ENCODE results near the gene MGAT4A.
"Not testable (repeated sequence)": the region's sequence is repeated elsewhere in the genome, so short reads cannot be mapped to it uniquely, and the experiment has no call there.

MGAT4A gene

GRCh38 chr2:98728088-98728718 lies 2.7 kb downstream of the MGAT4A start:
- not testable (repeated sequence) for DNase-seq

- no peak for DNase-seq
Observed at GRCh38 chr2:98727369-98728087, 3.4 kb downstream of the MGAT4A start.

GRCh38 chr2:98726735-98727368 lies 4.1 kb downstream of the MGAT4A start:
- no peak for DNase-seq

GRCh38 chr2:98726205-98726604 lies 4.7 kb downstream of the MGAT4A start:
- no peak for DNase-seq

GRCh38 chr2:98720286-98720685 lies 10.6 kb downstream of the MGAT4A start:
- DNase-seq, result no peak

GRCh38 chr2:98717621-98718020 lies 13.3 kb downstream of the MGAT4A start:
- no peak for DNase-seq

- no peak for DNase-seq
Observed at GRCh38 chr2:98716786-98717185, 14.1 kb downstream of the MGAT4A start.

GRCh38 chr2:98715812-98716451 lies 15.0 kb downstream of the MGAT4A start:
- DNase-seq, result no peak

GRCh38 chr2:98713332-98714015 lies 17.5 kb downstream of the MGAT4A start:
- no peak for DNase-seq

GRCh38 chr2:98712145-98712544 lies 18.8 kb downstream of the MGAT4A start:
- no peak for DNase-seq

- DNase-seq, result no peak
Observed at GRCh38 chr2:98711506-98711905, 19.4 kb downstream of the MGAT4A start.

- DNase-seq, result peak; percentile 7 to 27
Observed at GRCh38 chr2:98710734-98711133, 20.2 kb downstream of the MGAT4A start.

- DNase-seq, result no peak
Observed at GRCh38 chr2:98709535-98709934, 21.4 kb downstream of the MGAT4A start.

GRCh38 chr2:98708396-98709186 lies 22.3 kb downstream of the MGAT4A start:
- DNase-seq, result no peak

GRCh38 chr2:98706591-98706990 lies 24.3 kb downstream of the MGAT4A start:
- no peak for DNase-seq

GRCh38 chr2:98705333-98705617 lies 25.7 kb downstream of the MGAT4A start:
- DNase-seq, result no peak

- no peak for DNase-seq
Observed at GRCh38 chr2:98704499-98705332, 26.2 kb downstream of the MGAT4A start.

- no peak for DNase-seq
Observed at GRCh38 chr2:98703738-98704137, 27.2 kb downstream of the MGAT4A start.

- DNase-seq, result no peak
Observed at GRCh38 chr2:98702858-98703620, 27.9 kb downstream of the MGAT4A start.

- no peak for DNase-seq
Observed at GRCh38 chr2:98702127-98702802, 28.7 kb downstream of the MGAT4A start.
